ENCODE measurements around the gene PATJ. TPM values are rescaled to one million over a fixed set of nuclear protein-coding genes. Genes with fewer than 3 reads are reported as not detected.

PATJ gene
- total RNA-seq, 1 experiment from 2014 or later: 57.9 TPM

DNA sequence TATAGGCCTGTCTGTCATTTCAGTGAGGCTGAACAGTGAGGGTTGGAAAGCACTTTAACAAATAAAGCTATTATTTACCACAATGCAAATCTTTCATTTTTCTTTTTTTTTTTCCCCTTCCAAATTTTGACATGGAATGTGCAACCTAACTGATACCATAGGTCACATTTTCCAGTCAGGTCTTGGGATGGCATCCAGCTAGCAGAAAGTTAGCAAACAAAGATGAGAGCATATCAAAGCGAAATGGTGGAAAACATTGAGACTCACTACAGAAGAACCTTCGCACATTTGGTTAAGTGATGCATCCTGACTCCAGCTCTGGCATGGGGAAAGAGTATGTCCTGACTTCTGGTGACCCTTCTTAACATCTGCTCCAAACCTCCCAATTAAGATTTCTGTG is 347.3 kb downstream of the PATJ start (continued):
- TF ChIP-seq, protein P1, sequence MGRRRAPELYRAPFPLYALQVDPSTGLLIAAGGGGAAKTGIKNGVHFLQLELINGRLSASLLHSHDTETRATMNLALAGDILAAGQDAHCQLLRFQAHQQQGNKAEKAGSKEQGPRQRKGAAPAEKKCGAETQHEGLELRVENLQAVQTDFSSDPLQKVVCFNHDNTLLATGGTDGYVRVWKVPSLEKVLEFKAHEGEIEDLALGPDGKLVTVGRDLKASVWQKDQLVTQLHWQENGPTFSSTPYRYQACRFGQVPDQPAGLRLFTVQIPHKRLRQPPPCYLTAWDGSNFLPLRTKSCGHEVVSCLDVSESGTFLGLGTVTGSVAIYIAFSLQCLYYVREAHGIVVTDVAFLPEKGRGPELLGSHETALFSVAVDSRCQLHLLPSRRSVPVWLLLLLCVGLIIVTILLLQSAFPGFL (CRISPR knock-in tag; IDR thresholded peaks at IDR 0.05; ENCODE audit: borderline replicate concordance): no peak

DNA sequence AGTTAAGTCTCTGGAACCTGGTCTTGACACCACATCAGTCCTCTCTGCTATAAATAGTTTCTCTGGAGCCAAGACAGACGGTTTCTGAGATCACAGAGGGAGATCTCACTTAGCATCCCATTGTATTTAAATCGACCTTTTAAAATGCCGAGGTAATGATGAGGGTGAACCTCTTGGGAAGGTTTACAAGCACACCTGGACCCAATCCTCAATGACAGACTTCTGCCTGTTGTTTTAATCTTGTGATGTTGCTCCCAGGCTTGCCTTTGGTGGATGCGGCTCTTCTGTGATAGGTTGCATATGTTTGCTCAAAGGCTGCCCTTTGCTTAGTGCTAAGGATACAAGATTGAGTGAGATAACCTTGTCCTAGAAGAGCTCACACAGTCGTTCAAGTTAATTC is 347.7 kb downstream of the PATJ start:
- Mint-ChIP-seq H3K9me3 (no peaks in the 10 kb centered on the region), H3K4me1 (peaks cover 18% of the 10 kb centered on the region), H3K27ac (no peak overlapping the region), H3K4me3 (no peak overlapping the region), H3K27me3 (ENCODE audit: low read depth) (no peaks in the 10 kb centered on the region), H3K36me3 (peaks cover 2% of the 10 kb centered on the region; the same call in 1 of the 2 replicates)
- TF ChIP-seq, protein P2, sequence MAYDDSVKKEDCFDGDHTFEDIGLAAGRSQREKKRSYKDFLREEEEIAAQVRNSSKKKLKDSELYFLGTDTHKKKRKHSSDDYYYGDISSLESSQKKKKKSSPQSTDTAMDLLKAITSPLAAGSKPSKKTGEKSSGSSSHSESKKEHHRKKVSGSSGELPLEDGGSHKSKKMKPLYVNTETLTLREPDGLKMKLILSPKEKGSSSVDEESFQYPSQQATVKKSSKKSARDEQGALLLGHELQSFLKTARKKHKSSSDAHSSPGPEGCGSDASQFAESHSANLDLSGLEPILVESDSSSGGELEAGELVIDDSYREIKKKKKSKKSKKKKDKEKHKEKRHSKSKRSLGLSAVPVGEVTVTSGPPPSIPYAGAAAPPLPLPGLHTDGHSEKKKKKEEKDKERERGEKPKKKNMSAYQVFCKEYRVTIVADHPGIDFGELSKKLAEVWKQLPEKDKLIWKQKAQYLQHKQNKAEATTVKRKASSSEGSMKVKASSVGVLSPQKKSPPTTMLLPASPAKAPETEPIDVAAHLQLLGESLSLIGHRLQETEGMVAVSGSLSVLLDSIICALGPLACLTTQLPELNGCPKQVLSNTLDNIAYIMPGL (CRISPR knock-in tag; IDR thresholded peaks at IDR 0.05): no peak
- TF ChIP-seq, protein P3, sequence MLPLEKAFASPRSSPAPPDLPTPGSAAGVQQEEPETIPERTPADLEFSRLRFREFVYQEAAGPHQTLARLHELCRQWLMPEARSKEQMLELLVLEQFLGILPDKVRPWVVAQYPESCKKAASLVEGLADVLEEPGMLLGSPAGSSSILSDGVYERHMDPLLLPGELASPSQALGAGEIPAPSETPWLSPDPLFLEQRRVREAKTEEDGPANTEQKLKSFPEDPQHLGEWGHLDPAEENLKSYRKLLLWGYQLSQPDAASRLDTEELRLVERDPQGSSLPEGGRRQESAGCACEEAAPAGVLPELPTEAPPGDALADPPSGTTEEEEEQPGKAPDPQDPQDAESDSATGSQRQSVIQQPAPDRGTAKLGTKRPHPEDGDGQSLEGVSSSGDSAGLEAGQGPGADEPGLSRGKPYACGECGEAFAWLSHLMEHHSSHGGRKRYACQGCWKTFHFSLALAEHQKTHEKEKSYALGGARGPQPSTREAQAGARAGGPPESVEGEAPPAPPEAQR (CRISPR knock-in tag; IDR thresholded peaks at IDR 0.05): no peak
- TF ChIP-seq GRHL2 (CRISPR knock-in tag; IDR thresholded peaks at IDR 0.05; ENCODE audit: insufficient replicate concordance, severe bottlenecking) (no peak), GTF2I (CRISPR knock-in tag; conservative IDR thresholded peaks at IDR 0.05) (no peak), NFYB (CRISPR knock-in tag; conservative IDR thresholded peaks at IDR 0.05; ENCODE audit: low read depth) (no peak), ZNF317 (CRISPR knock-in tag; IDR thresholded peaks at IDR 0.05; ENCODE audit: borderline replicate concordance, low read depth) (no peak), ZNF396 (CRISPR knock-in tag; IDR thresholded peaks at IDR 0.05; ENCODE audit: borderline replicate concordance) (no peak), JUN (CRISPR knock-in tag; IDR thresholded peaks at IDR 0.05) (no peak), ZNF671 (CRISPR knock-in tag; IDR thresholded peaks at IDR 0.05) (no peak), CREB1 (CRISPR knock-in tag; IDR thresholded peaks at IDR 0.05) (no peak), FOXP1 (CRISPR knock-in tag; IDR thresholded peaks at IDR 0.05; ENCODE audit: borderline replicate concordance) (no peak), SMAD4 (CRISPR knock-in tag; IDR thresholded peaks at IDR 0.05) (no peak), ZNF138 (CRISPR knock-in tag; conservative IDR thresholded peaks at IDR 0.05) (no peak), GABPB1 (CRISPR knock-in tag; IDR thresholded peaks at IDR 0.05) (no peak)
- TF ChIP-seq, protein P4, sequence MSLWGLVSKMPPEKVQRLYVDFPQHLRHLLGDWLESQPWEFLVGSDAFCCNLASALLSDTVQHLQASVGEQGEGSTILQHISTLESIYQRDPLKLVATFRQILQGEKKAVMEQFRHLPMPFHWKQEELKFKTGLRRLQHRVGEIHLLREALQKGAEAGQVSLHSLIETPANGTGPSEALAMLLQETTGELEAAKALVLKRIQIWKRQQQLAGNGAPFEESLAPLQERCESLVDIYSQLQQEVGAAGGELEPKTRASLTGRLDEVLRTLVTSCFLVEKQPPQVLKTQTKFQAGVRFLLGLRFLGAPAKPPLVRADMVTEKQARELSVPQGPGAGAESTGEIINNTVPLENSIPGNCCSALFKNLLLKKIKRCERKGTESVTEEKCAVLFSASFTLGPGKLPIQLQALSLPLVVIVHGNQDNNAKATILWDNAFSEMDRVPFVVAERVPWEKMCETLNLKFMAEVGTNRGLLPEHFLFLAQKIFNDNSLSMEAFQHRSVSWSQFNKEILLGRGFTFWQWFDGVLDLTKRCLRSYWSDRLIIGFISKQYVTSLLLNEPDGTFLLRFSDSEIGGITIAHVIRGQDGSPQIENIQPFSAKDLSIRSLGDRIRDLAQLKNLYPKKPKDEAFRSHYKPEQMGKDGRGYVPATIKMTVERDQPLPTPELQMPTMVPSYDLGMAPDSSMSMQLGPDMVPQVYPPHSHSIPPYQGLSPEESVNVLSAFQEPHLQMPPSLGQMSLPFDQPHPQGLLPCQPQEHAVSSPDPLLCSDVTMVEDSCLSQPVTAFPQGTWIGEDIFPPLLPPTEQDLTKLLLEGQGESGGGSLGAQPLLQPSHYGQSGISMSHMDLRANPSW (CRISPR knock-in tag; conservative IDR thresholded peaks at IDR 0.05; ENCODE audit: low read depth): no peak
- TF ChIP-seq, protein P5, sequence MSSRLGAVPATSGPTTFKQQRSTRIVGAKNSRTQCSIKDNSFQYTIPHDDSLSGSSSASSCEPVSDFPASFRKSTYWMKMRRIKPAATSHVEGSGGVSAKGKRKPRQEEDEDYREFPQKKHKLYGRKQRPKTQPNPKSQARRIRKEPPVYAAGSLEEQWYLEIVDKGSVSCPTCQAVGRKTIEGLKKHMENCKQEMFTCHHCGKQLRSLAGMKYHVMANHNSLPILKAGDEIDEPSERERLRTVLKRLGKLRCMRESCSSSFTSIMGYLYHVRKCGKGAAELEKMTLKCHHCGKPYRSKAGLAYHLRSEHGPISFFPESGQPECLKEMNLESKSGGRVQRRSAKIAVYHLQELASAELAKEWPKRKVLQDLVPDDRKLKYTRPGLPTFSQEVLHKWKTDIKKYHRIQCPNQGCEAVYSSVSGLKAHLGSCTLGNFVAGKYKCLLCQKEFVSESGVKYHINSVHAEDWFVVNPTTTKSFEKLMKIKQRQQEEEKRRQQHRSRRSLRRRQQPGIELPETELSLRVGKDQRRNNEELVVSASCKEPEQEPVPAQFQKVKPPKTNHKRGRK (CRISPR knock-in tag; IDR thresholded peaks at IDR 0.05; ENCODE audit: borderline replicate concordance): no peak
- TF ChIP-seq, protein P6, sequence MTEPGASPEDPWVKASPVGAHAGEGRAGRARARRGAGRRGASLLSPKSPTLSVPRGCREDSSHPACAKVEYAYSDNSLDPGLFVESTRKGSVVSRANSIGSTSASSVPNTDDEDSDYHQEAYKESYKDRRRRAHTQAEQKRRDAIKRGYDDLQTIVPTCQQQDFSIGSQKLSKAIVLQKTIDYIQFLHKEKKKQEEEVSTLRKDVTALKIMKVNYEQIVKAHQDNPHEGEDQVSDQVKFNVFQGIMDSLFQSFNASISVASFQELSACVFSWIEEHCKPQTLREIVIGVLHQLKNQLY (CRISPR knock-in tag; IDR thresholded peaks at IDR 0.05): no peak
- TF ChIP-seq, protein P7, sequence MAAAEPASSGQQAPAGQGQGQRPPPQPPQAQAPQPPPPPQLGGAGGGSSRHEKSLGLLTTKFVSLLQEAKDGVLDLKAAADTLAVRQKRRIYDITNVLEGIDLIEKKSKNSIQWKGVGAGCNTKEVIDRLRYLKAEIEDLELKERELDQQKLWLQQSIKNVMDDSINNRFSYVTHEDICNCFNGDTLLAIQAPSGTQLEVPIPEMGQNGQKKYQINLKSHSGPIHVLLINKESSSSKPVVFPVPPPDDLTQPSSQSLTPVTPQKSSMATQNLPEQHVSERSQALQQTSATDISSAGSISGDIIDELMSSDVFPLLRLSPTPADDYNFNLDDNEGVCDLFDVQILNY (CRISPR knock-in tag; IDR thresholded peaks at IDR 0.05): no peak
- TF ChIP-seq, protein P8, sequence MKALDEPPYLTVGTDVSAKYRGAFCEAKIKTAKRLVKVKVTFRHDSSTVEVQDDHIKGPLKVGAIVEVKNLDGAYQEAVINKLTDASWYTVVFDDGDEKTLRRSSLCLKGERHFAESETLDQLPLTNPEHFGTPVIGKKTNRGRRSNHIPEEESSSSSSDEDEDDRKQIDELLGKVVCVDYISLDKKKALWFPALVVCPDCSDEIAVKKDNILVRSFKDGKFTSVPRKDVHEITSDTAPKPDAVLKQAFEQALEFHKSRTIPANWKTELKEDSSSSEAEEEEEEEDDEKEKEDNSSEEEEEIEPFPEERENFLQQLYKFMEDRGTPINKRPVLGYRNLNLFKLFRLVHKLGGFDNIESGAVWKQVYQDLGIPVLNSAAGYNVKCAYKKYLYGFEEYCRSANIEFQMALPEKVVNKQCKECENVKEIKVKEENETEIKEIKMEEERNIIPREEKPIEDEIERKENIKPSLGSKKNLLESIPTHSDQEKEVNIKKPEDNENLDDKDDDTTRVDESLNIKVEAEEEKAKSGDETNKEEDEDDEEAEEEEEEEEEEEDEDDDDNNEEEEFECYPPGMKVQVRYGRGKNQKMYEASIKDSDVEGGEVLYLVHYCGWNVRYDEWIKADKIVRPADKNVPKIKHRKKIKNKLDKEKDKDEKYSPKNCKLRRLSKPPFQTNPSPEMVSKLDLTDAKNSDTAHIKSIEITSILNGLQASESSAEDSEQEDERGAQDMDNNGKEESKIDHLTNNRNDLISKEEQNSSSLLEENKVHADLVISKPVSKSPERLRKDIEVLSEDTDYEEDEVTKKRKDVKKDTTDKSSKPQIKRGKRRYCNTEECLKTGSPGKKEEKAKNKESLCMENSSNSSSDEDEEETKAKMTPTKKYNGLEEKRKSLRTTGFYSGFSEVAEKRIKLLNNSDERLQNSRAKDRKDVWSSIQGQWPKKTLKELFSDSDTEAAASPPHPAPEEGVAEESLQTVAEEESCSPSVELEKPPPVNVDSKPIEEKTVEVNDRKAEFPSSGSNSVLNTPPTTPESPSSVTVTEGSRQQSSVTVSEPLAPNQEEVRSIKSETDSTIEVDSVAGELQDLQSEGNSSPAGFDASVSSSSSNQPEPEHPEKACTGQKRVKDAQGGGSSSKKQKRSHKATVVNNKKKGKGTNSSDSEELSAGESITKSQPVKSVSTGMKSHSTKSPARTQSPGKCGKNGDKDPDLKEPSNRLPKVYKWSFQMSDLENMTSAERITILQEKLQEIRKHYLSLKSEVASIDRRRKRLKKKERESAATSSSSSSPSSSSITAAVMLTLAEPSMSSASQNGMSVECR (CRISPR knock-in tag; IDR thresholded peaks at IDR 0.05; ENCODE audit: borderline replicate concordance): no peak
- no peak for DNase-seq (ENCODE audit: low spot score)
- ChIA-PET POLR2A (no interaction called here), CTCF (interaction anchor here (0.5 to 1.9 kb wide), 2 partner anchors 54 to 96 kb away, joined by 3 to 11 read pairs; no protein-coding TSS in a partner anchor)
- ATAC-seq: no peak; the same call in 1 of the 2 replicates

All from WTC11 (cell line).